Measurements from ENCODE around the gene PARP14. TPM values are rescaled to one million over a fixed set of nuclear protein-coding genes. Genes with fewer than 3 reads are reported as not detected.
A peak's percentile ranks its signal among the peaks of the same experiment; 100 is the strongest.

Gene PARP14
- total and polyA plus RNA-seq, 2 experiments from 2014 or later = 0.42 to 4.0 TPM

DNA sequence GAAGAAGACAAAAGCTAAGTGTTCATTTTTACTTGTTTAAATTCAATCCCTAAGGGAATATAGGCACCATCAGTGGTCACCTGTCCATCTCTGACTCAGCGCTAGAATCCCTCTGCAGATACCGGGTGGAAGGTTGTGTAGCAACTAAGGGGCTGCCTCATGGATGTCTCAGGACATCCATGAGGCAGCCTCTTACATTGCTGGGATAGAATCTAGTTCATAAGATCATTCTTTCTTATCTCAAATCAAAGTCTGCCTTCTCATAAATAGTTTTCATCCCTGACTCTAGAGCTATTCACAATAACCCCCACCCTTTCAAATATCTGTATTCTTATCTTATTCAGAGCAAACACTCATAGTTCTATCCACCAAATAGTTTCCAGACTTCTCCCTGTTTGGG lies 74.9 kb downstream of the PARP14 start:
- Histone ChIP-seq H3K27ac (no peak overlapping the region), H3K36me3 (no peaks in the 10 kb centered on the region), H3K9me3 (ENCODE audit: low read depth) (no peaks in the 10 kb centered on the region), H3K27me3 (no peaks in the 10 kb centered on the region), H3K4me3 (no peak overlapping the region), H3K4me1 (ENCODE audit: low read depth) (peaks cover 4% of the 10 kb centered on the region)
- TF ChIP-seq, protein P1, sequence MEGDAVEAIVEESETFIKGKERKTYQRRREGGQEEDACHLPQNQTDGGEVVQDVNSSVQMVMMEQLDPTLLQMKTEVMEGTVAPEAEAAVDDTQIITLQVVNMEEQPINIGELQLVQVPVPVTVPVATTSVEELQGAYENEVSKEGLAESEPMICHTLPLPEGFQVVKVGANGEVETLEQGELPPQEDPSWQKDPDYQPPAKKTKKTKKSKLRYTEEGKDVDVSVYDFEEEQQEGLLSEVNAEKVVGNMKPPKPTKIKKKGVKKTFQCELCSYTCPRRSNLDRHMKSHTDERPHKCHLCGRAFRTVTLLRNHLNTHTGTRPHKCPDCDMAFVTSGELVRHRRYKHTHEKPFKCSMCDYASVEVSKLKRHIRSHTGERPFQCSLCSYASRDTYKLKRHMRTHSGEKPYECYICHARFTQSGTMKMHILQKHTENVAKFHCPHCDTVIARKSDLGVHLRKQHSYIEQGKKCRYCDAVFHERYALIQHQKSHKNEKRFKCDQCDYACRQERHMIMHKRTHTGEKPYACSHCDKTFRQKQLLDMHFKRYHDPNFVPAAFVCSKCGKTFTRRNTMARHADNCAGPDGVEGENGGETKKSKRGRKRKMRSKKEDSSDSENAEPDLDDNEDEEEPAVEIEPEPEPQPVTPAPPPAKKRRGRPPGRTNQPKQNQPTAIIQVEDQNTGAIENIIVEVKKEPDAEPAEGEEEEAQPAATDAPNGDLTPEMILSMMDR (IDR thresholded peaks at IDR 0.05; ENCODE audit: low read depth, low read length) = no peak
- no peak for DNase-seq (ENCODE audit: low read depth in 1 of 2, low spot score in 1 of 2)

DNA sequence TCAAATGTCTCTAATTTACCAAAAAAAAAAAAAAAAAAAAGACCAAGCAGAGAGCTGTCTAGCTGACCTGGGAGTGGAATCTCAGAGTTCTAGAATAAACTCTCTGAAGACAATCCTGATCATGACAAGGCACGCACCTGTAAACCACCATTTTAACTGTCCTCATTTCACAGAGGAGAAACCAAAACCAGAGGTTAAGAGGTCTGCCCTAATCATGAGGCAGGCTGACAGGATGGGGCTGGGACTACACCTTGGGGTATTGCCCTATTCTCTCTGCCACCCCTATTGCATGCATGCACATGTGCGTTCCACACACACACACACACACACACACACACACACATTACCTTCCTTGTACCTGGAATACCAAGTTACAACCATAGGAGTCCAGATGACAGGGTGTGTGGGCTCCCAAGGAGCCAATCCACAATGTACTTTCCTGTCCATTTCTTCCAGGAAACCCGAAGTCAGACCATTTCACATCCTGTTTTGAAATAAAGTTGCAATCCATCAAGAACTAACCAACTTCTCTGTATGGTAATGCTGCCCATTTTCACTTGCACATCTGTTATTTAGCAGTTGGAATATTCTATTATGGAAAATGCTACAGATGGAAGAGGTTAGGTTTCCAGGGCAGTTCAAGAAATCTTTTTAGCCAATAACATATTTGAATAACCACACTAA lies 78.4 kb downstream of the PARP14 start:
- H3K27me3 ChIP-seq = no peaks in the 10 kb centered on the region
- H3K36me3 ChIP-seq = no peaks in the 10 kb centered on the region
- peak in 1 of 2 donors; percentile 27 for DNase-seq (ENCODE audit: low read depth in 1 of 2, low spot score in 1 of 2)
- no peak overlapping the region for H3K27ac ChIP-seq
- no peak overlapping the region for H3K4me3 ChIP-seq
- no peaks in the 10 kb centered on the region for H3K9me3 ChIP-seq (ENCODE audit: low read depth)
- H3K4me1 ChIP-seq (ENCODE audit: low read depth) = peaks cover 6% of the 10 kb centered on the region
- TF ChIP-seq, protein P1 (IDR thresholded peaks at IDR 0.05; ENCODE audit: low read depth, low read length) = no peak

DNA sequence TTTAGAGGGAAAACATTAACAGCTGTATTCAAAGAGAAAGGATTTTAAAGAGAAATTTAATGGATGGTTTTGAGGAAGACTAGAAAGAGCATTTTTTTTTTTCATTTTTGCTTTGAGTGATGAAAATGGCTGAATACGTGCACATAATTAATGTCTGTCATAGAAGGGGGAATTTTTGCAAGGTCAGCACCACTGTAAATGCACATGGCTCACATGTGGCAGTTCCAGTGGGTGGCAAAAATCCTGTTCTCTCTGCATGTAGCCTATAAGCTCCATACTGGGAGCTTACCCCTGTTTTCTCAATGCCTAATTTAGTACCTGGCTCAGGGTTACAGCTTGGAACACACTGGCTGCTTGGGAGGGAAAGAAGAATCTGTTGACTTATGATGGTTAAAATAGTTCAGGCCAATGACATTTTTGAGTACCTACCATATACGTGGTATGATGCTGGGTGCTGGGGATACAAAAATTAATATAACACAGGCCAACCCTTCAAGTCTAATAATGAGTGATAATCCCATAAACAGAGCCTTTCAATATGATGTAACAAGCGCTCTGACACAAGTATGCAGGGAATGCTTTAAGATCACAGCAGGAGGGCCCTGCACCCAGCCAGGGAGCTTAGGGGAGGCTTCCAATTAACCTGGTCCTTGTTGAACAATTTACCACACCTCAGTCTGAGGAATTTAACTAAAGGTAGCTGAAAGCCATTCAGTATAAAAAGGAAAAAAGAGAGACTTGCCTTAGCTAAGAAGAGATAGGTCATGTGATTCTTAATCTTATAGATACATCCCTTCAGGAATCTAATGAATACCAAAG lies 80.0 kb downstream of the PARP14 start:
- Histone ChIP-seq H3K4me1 (ENCODE audit: low read depth) (peaks cover 6% of the 10 kb centered on the region), H3K4me3 (no peak overlapping the region), H3K36me3 (no peaks in the 10 kb centered on the region), H3K9me3 (ENCODE audit: low read depth) (no peaks in the 10 kb centered on the region), H3K27me3 (no peaks in the 10 kb centered on the region), H3K27ac (no peak overlapping the region)
- DNase-seq (ENCODE audit: low read depth in 1 of 2, low spot score in 1 of 2) = peak in 1 of 2 donors; percentile 44
- TF ChIP-seq, protein P1 (IDR thresholded peaks at IDR 0.05; ENCODE audit: low read depth, low read length) = no peak

DNA sequence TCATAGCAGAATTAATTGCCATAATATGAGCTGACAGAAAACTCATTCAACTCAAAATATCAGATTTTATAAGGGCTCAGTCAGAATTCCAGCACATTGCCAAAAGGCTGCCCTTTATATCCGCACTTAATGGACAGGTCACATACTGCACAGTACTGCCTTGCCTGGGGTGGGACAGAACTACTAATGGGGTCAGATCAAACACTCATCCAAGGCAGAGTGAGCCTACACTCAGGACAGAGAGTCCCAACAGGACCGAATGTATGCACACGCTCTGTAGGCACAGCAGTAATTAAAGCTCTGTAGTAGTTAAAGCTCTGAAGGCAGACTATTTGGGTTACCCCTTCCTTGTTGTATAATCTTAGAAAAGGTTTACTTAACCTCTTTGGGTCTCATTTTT lies 85.8 kb downstream of the PARP14 start:
- Histone ChIP-seq H3K9me3 (ENCODE audit: low read depth) (no peaks in the 10 kb centered on the region), H3K27ac (no peak overlapping the region), H3K36me3 (no peaks in the 10 kb centered on the region), H3K4me1 (ENCODE audit: low read depth) (no peaks in the 10 kb centered on the region), H3K4me3 (no peak overlapping the region), H3K27me3 (no peaks in the 10 kb centered on the region)
- TF ChIP-seq, protein P1 (IDR thresholded peaks at IDR 0.05; ENCODE audit: low read depth, low read length) = no peak
- DNase-seq (ENCODE audit: low read depth in 1 of 2, low spot score in 1 of 2) = no peak

DNA sequence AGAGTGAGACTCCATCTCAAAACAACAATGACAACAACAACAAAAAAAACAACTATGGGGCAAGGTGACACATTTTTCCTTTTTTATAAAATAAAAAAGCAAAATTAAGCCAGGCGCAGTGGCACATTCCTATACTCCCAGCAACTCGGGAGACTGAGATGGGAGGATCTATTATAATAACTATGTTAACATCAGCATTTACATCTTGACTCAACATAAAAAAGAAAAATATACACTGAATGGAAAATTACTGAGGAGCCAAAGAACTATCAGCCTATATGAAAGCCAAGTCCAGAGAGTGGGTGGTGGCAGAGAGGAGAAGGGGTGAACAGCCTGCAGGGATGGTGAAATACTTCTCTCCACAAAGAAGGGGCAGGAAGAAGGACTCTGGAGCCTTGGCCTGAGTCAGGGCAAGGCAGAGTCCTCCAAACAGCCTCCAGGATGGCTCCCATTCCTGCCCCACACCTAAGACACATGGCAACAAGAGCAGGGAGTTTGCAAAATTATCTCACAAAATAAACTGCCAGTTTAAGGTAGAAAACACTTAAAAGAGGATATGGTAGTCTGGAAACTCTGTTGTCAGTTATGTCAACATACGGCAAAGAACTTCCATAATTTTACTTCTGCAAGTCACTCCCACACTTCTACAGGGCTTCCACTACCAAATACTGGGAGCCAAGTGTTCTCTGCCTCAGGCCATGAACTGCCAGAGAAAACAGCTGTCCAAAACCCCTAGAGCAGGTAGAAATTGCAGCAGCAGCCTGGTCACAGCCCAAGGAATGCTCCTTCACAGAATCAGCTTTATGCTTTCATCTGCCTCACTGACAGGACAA lies 87.1 kb downstream of the PARP14 start:
- no peaks in the 10 kb centered on the region for H3K4me1 ChIP-seq (ENCODE audit: low read depth)
- H3K27ac ChIP-seq = no peak overlapping the region
- H3K9me3 ChIP-seq (ENCODE audit: low read depth) = no peaks in the 10 kb centered on the region
- TF ChIP-seq, protein P1 (IDR thresholded peaks at IDR 0.05; ENCODE audit: low read depth, low read length) = no peak
- no peaks in the 10 kb centered on the region for H3K36me3 ChIP-seq
- H3K27me3 ChIP-seq = no peaks in the 10 kb centered on the region
- DNase-seq (ENCODE audit: low read depth in 1 of 2, low spot score in 1 of 2) = peak in 1 of 2 donors; percentile 39
- H3K4me3 ChIP-seq = no peak overlapping the region

Measured in cardiac muscle cell (in vitro differentiated cells and primary cell).